Epithelial cell of proximal tubule (primary cell): ENCODE data around the gene PSMB11. TPM values are rescaled to one million over a fixed set of nuclear protein-coding genes. Genes with fewer than 3 reads are reported as not detected.
"Not testable (repeated sequence)": the region's sequence is repeated elsewhere in the genome, so short reads cannot be mapped to it uniquely, and the experiment has no call there.

Source experiments
- DNase-seq: peaks from one replicate; pipeline ENCODE4 v3.0.0-alpha.2; 2011; ENCODE audit warnings: low read depth
- H3K4me3 ChIP-seq: 2 replicates; pipeline ENCODE4 v1.5.1; 2011; ENCODE audit warnings: low read depth, mild to moderate bottlenecking, low read length
- total RNA-seq: library from RNA; depleted of rRNA; stranded (reverse); fragments of >200 nt; gene quantifications from 2 replicates; pipeline ENCODE4 v1.2.3, GENCODE V29; 2015
- TF ChIP-seq, protein P1 (sequence below): conservative IDR thresholded peaks from 2 replicates; pipeline ENCODE4 v1.5.1; 2012; ENCODE audit warnings: low read depth, mild to moderate bottlenecking, low read length

Gene PSMB11
- total RNA-seq, 1 donor from 2014 or later = not detected

DNA sequence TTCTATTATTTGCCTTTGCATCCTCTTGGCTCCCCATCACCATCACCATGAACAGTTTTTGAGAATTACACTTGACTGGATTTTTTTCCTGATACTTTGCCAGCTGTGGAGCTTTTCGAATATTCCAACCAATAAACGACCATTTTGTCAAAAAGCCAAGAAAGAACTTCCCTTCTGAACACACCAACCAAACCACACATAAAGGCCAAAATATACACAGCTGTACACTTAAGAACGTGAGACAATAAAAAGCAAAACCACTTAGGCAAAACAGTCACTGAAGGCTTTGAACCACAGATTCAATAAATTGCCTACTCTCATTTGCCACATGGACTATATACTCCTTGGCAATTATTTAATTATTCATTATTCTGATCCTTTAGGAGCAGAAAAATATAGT lies 33.2 kb upstream of the PSMB11 start:
- H3K4me3 ChIP-seq = no peak overlapping the region
- TF ChIP-seq, protein P1, sequence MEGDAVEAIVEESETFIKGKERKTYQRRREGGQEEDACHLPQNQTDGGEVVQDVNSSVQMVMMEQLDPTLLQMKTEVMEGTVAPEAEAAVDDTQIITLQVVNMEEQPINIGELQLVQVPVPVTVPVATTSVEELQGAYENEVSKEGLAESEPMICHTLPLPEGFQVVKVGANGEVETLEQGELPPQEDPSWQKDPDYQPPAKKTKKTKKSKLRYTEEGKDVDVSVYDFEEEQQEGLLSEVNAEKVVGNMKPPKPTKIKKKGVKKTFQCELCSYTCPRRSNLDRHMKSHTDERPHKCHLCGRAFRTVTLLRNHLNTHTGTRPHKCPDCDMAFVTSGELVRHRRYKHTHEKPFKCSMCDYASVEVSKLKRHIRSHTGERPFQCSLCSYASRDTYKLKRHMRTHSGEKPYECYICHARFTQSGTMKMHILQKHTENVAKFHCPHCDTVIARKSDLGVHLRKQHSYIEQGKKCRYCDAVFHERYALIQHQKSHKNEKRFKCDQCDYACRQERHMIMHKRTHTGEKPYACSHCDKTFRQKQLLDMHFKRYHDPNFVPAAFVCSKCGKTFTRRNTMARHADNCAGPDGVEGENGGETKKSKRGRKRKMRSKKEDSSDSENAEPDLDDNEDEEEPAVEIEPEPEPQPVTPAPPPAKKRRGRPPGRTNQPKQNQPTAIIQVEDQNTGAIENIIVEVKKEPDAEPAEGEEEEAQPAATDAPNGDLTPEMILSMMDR = no peak
- DNase-seq = no peak

DNA sequence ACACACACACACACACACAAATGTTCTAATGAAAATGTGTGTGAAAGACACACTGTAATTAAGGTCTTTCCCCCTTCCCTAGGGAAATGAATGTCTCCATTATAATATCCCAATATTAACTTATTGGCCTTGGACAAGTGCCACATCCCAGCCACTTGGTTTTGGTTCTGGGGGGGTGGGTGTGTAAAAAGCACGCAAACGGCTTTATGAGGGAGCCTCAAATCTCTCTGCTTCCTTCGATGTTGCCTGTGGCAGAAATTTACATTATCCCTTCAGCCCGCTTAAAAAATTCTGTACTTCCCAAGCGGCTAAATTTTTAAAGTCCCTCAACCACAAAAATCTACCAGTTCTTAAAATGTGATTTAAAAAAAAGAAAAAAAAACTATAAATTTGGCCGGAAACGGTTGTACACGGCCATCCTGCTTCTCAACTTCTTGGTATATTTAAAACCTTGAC lies 32.5 kb upstream of the PSMB11 start:
- H3K4me3 ChIP-seq = peak overlapping the region; percentile 59
- DNase-seq = no peak
- TF ChIP-seq, protein P1 = no peak

DNA sequence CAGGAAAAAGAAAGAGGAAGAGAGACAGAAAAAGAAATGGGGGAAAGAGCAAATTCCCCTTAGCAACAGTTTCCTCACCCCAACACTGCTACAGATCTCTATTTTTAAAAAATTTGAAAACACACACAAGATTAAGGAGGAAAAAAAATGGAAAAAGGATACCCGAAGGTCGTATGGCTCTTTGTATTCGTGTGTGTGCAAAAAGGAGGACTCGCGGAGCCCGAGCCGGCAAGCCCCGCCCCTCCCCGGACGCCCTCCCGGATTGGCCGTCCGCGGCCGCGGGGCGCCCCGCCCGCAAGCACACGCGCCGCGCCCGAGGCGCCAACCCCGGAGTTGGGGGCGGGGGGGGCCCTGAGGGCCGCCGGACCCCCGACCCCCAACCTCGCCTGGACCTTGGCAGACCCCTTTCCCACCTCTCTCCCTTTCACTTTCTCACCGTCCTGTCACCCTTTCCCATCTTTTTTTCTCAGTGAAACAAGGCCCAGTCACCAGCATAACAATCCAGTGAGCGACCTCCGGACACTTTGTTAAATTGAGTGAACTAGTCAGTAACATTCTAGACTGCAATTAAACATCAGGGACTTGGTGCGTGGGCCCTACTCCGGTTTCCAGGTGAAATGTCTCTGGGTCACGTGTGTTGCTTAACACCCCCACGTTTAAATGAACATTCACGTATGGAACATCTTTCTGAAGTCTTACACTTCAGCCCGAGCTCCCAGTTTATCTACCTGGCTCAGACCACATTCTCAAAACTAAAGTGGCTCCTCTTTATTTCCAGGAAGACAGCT lies 31.9 kb upstream of the PSMB11 start, which contains the start of gene C14orf93:
Gene C14orf93 (minus strand): TSS at position 205 of the 788 bp plus-strand sequence. CDS start 11,120 bp downstream, outside the sequence.
- DNase-seq = no peak
- TF ChIP-seq, protein P1 = no peak
- peak within 1 kb of the TSS; percentile 59 for H3K4me3 ChIP-seq

GRCh38 chr14:23013054-23013748 lies 28.8 kb upstream of the PSMB11 start:
- no peak for DNase-seq
- H3K4me3 ChIP-seq = no peak overlapping the region
- TF ChIP-seq, protein P1 = no peak

- H3K4me3 ChIP-seq, DNase-seq: not testable (repeated sequence)
Measured at GRCh38 chr14:23013749-23014054, 28.3 kb upstream of the PSMB11 start.

DNA sequence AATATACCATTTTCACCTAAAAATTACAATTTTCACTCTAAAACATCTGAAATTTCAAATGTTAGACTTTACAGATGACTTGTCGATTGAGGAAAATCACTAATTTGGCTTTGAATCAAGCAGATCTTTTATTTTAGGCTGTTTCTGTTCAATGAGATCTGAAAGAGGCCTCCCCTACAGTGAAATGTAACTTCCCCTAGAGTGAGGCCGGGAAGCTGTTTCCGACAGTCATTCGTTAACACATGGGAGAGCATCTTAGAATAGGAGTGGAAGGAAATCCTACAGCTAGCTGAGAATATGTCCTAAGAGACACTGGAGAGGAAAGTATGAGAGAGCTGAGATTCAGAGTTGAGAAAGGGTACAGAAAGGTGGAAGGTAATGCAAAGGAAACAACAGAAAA lies 26.4 kb upstream of the PSMB11 start:
- H3K4me3 ChIP-seq = no peak overlapping the region
- TF ChIP-seq, protein P1 = no peak
- DNase-seq = no peak

DNA sequence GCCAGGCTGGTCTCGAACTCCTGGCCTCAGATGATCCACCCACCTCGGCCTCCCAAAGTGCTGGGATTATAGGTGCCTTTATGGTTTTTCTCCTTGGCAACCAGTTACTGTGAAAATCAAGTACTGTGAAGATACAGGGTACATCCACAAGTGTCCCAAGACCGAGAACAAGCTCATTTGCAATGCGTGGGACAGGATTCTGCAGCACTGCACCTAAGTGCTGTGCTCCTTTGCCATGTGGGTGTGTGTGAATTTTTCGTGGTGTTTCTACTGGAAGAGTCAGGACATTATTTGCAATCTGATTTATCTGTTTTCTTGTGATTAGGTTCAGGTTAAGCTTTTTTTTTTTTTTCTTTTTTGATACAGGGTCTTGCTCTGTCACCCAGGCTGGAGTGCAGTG lies 24.9 kb upstream of the PSMB11 start:
- no peak overlapping the region for H3K4me3 ChIP-seq
- no peak for DNase-seq
- TF ChIP-seq, protein P1 = no peak
